Adrenal gland (tissue), 5 donors: ENCODE measurements around the gene FGGY.

Experiments
- CTCF ChIP-seq, 6 experiments: fragments of 450-650 bp in 4 of 6; fragments of 200-600 bp in 2 of 6; sonication (generic) in 1 of 6; IDR thresholded peaks; 1 replicate in 5 of 6; 2 replicates in 1 of 6; pipeline versions ENCODE4 v1.5.1 to v1.8.0; 2016 to 2021; ENCODE audit warnings: antibody characterized with exemption in 6 of 6, mild to moderate bottlenecking in 2 of 6, moderate library complexity in 1 of 6
- POLR2A ChIP-seq, 2 donors: fragments of 450-650 bp; IDR thresholded peaks; one replicate each; pipeline ENCODE4 v1.6.1; 2017; ENCODE audit warnings: antibody characterized with exemption in 2 of 2, mild to moderate bottlenecking in 2 of 2, moderate library complexity in 1 of 2
- donor health status: DM: no; HTN: no; CAD: no.

DNA sequence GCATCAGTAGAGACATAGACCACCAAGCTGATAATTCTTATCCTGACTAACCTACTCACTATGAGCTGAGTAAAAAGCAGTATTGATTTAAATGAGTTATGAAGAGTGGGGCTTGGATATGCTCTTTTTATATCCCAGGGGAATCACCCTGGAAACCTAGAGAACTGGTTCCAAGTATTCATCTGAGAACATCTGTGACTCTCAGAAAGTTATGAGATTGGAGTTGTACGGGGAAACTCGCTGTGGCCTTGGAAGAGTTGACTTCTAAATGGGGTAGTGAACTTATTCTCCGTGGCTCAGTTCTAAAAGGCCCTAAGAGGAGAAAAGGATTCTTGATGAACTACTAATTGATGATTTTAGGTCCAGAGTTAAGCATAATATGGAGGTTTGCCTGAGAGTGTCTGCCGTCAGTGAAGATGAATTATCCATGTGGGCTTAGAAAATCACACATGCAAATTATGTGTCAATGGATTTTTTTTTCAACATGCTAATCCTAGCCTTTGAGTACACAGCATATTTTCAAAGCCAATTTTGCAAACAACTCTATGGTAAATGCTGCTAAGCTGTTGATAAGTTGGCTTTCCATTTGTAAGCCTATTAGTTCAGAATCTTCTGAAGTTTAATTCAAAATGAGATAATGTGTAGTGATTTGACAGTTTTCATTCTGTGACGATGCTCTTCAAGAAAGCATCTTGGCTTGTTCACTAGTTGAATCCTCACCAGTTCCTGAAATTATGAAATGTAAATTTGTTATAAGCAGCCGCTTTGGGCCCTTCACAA lies 122.7 kb downstream of the FGGY start:
- no peak for TF ChIP-seq POLR2A (IDR thresholded peaks at IDR 0.05)
- no peak for TF ChIP-seq CTCF (IDR thresholded peaks at IDR 0.05)
